ENCODE results near the gene PPOX.

The PPOX gene

GRCh38 chr1:161195171-161195570 is 28.9 kb downstream of the PPOX start:
- Histone ChIP-seq H3K4me3 (ENCODE audit: low read length) (peak overlapping the region; percentile 41), H4K20me1 (ENCODE audit: insufficient read depth, low read length) (no peaks in the 10 kb centered on the region), H2AFZ (ENCODE audit: low read depth, low read length) (peak overlapping the region; percentile 60; the same call in 1 of the 2 replicates), H3K4me2 (ENCODE audit: low read length) (peak overlapping the region; percentile 67), H3K27me3 (ENCODE audit: low read depth, low read length) (no peaks in the 10 kb centered on the region), H3K9ac (ENCODE audit: low read length) (peak overlapping the region; percentile 22; the same call in 1 of the 2 replicates), H3K4me1 (ENCODE audit: low read length) (peaks cover 32% of the 10 kb centered on the region), H3K79me2 (ENCODE audit: low read length) (no peaks in the 10 kb centered on the region), H3K36me3 (replicated peaks; ENCODE audit: low read depth, low read length) (no peaks in the 10 kb centered on the region), H3K27ac (ENCODE audit: low read length) (peak overlapping the region; percentile 64), H3K9me3 (ENCODE audit: insufficient read depth, low read length) (no peaks in the 10 kb centered on the region)
- TF ChIP-seq EZH2phosphoT487 (IDR thresholded peaks at IDR 0.05; ENCODE audit: low read depth) (no peak), CTCF (IDR thresholded peaks at IDR 0.05; ENCODE audit: low read depth, low read length) (no peak)

GRCh38 chr1:161196111-161196510 is 29.9 kb downstream of the PPOX start:
- Histone ChIP-seq H3K9me3 (ENCODE audit: insufficient read depth, low read length) (no peaks in the 10 kb centered on the region), H2AFZ (ENCODE audit: low read depth, low read length) (no peak overlapping the region), H3K9ac (ENCODE audit: low read length) (no peak overlapping the region), H4K20me1 (ENCODE audit: insufficient read depth, low read length) (no peaks in the 10 kb centered on the region), H3K27ac (ENCODE audit: low read length) (no peak overlapping the region), H3K79me2 (ENCODE audit: low read length) (no peaks in the 10 kb centered on the region), H3K27me3 (ENCODE audit: low read depth, low read length) (no peaks in the 10 kb centered on the region), H3K4me3 (ENCODE audit: low read length) (no peak overlapping the region), H3K36me3 (replicated peaks; ENCODE audit: low read depth, low read length) (no peaks in the 10 kb centered on the region), H3K4me1 (ENCODE audit: low read length) (peaks cover 42% of the 10 kb centered on the region), H3K4me2 (ENCODE audit: low read length) (no peak overlapping the region)
- TF ChIP-seq EZH2phosphoT487 (IDR thresholded peaks at IDR 0.05; ENCODE audit: low read depth) (no peak), CTCF (IDR thresholded peaks at IDR 0.05; ENCODE audit: low read depth, low read length) (no peak)

GRCh38 chr1:161196521-161197451 is 30.6 kb downstream of the PPOX start:
- Histone ChIP-seq H3K4me1 (ENCODE audit: low read length) (peaks cover 48% of the 10 kb centered on the region), H3K4me3 (ENCODE audit: low read length) (no peak overlapping the region), H3K9me3 (ENCODE audit: insufficient read depth, low read length) (no peaks in the 10 kb centered on the region), H3K27ac (ENCODE audit: low read length) (no peak overlapping the region), H3K36me3 (replicated peaks; ENCODE audit: low read depth, low read length) (no peaks in the 10 kb centered on the region), H3K27me3 (ENCODE audit: low read depth, low read length) (no peaks in the 10 kb centered on the region), H3K9ac (ENCODE audit: low read length) (no peak overlapping the region), H4K20me1 (ENCODE audit: insufficient read depth, low read length) (no peaks in the 10 kb centered on the region), H2AFZ (ENCODE audit: low read depth, low read length) (no peak overlapping the region), H3K79me2 (ENCODE audit: low read length) (no peaks in the 10 kb centered on the region), H3K4me2 (ENCODE audit: low read length) (no peak overlapping the region)
- TF ChIP-seq CTCF (IDR thresholded peaks at IDR 0.05; ENCODE audit: low read depth, low read length) (no peak), EZH2phosphoT487 (IDR thresholded peaks at IDR 0.05; ENCODE audit: low read depth) (no peak)

- Histone ChIP-seq H3K79me2 (ENCODE audit: low read length) (peaks cover 5% of the 10 kb centered on the region), H3K4me2 (ENCODE audit: low read length) (no peak overlapping the region), H3K27ac (ENCODE audit: low read length) (no peak overlapping the region), H3K9me3 (ENCODE audit: insufficient read depth, low read length) (no peaks in the 10 kb centered on the region), H3K36me3 (replicated peaks; ENCODE audit: low read depth, low read length) (no peaks in the 10 kb centered on the region), H3K4me3 (ENCODE audit: low read length) (no peak overlapping the region), H3K9ac (ENCODE audit: low read length) (no peak overlapping the region), H2AFZ (ENCODE audit: low read depth, low read length) (no peak overlapping the region), H3K4me1 (ENCODE audit: low read length) (peaks cover 43% of the 10 kb centered on the region), H4K20me1 (ENCODE audit: insufficient read depth, low read length) (no peaks in the 10 kb centered on the region), H3K27me3 (ENCODE audit: low read depth, low read length) (no peaks in the 10 kb centered on the region)
- no peak for TF ChIP-seq CTCF (IDR thresholded peaks at IDR 0.05; ENCODE audit: low read depth, low read length)
- no peak for TF ChIP-seq EZH2phosphoT487 (IDR thresholded peaks at IDR 0.05; ENCODE audit: low read depth)
These were observed 31.5 kb downstream of the PPOX start for GRCh38 chr1:161197560-161198193.

Data from OCI-LY3 (cell line).